Measurements from ENCODE around the gene PLEKHA8.

Gene PLEKHA8

GRCh38 chr7:30023524-30023923 is 4.7 kb upstream of the PLEKHA8 start:
- DNase-seq (ENCODE audit: low read depth in 2 of 2) = no peak

- peak; percentile 82 to 85 for DNase-seq (ENCODE audit: low read depth in 2 of 2)
Observed at GRCh38 chr7:30026229-30027064, 1.8 kb upstream of the PLEKHA8 start, which contains the start of gene FKBP14. TSS of gene FKBP14 (minus strand) at chr7:30026702. CDS start at chr7:30026508, 194 bp downstream.

- DNase-seq (ENCODE audit: low read depth in 2 of 2) = peak in 1 of 2 experiments; percentile 3
Observed at GRCh38 chr7:30027065-30027456, 1.2 kb upstream of the PLEKHA8 start.

GRCh38 chr7:30027740-30028215 is 434 bp upstream of the PLEKHA8 start:
- no peak for DNase-seq (ENCODE audit: low read depth in 2 of 2)

- peak in 1 of 2 experiments; percentile 6 for DNase-seq (ENCODE audit: low read depth in 2 of 2)
Observed at GRCh38 chr7:30028749-30029635, 780 bp downstream of the PLEKHA8 start.

GRCh38 chr7:30029696-30030095 is 1.5 kb downstream of the PLEKHA8 start:
- peak in 1 of 2 experiments; percentile 3 for DNase-seq (ENCODE audit: low read depth in 2 of 2)

GRCh38 chr7:30032310-30033125 is 4.3 kb downstream of the PLEKHA8 start:
- DNase-seq (ENCODE audit: low read depth in 2 of 2) = no peak

GRCh38 chr7:30034501-30034900 is 6.3 kb downstream of the PLEKHA8 start:
- DNase-seq (ENCODE audit: low read depth in 2 of 2) = no peak

- DNase-seq (ENCODE audit: low read depth in 2 of 2) = no peak
Observed at GRCh38 chr7:30036220-30036619, 8.0 kb downstream of the PLEKHA8 start.

- no peak for DNase-seq (ENCODE audit: low read depth in 2 of 2)
Observed at GRCh38 chr7:30038196-30038980, 10.2 kb downstream of the PLEKHA8 start.

GRCh38 chr7:30040938-30041337 is 12.7 kb downstream of the PLEKHA8 start:
- DNase-seq (ENCODE audit: low read depth in 2 of 2) = no peak

- no peak for DNase-seq (ENCODE audit: low read depth in 2 of 2)
Observed at GRCh38 chr7:30041526-30042269, 13.5 kb downstream of the PLEKHA8 start.

- no peak for DNase-seq (ENCODE audit: low read depth in 2 of 2)
Observed at GRCh38 chr7:30046127-30046770, 18.0 kb downstream of the PLEKHA8 start.

- DNase-seq (ENCODE audit: low read depth in 2 of 2) = no peak
Observed at GRCh38 chr7:30047124-30047523, 18.9 kb downstream of the PLEKHA8 start.

GRCh38 chr7:30048582-30048981 is 20.4 kb downstream of the PLEKHA8 start:
- no peak for DNase-seq (ENCODE audit: low read depth in 2 of 2)

- DNase-seq (ENCODE audit: low read depth in 2 of 2) = no peak
Observed at GRCh38 chr7:30049173-30049572, 21.0 kb downstream of the PLEKHA8 start.

- no peak for DNase-seq (ENCODE audit: low read depth in 2 of 2)
Observed at GRCh38 chr7:30053068-30053467, 24.9 kb downstream of the PLEKHA8 start.

- DNase-seq (ENCODE audit: low read depth in 2 of 2) = no peak
Observed at GRCh38 chr7:30057741-30058140, 29.5 kb downstream of the PLEKHA8 start.

- peak in 1 of 2 experiments; percentile 17 for DNase-seq (ENCODE audit: low read depth in 2 of 2)
Observed at GRCh38 chr7:30061786-30062185, 33.6 kb downstream of the PLEKHA8 start.

Measured in stimulated activated CD4-positive, alpha-beta T cell treated with anti-CD3 and anti-CD28 coated beads, Interleukin-12 subunit alpha, Interleukin-12 subunit beta, amount 100 ng/mL, for 24 hours (primary cell).